ENCODE measurements around the gene HACL1.

The HACL1 gene

GRCh38 chr3:15521573-15521965, 79.8 kb downstream of the HACL1 start, which contains the start of gene COLQ:
Gene COLQ (minus strand): TSS chr3:15521706. CDS start chr3:15521625, 81 bp downstream.
- no peak for DNase-seq

- DNase-seq: no peak
Observed at GRCh38 chr3:15520804-15521572, 80.4 kb downstream of the HACL1 start.

- DNase-seq: no peak
Observed at GRCh38 chr3:15520185-15520584, 81.2 kb downstream of the HACL1 start.

- DNase-seq: no peak
Observed at GRCh38 chr3:15519096-15519495, 82.3 kb downstream of the HACL1 start.

- DNase-seq: no peak
Observed at GRCh38 chr3:15514663-15515340, 86.6 kb downstream of the HACL1 start.

- no peak for DNase-seq
Observed at GRCh38 chr3:15513810-15514662, 87.3 kb downstream of the HACL1 start.

GRCh38 chr3:15513116-15513515, 88.3 kb downstream of the HACL1 start:
- no peak for DNase-seq

- no peak for DNase-seq
Observed at GRCh38 chr3:15512166-15512565, 89.2 kb downstream of the HACL1 start.

- no peak for DNase-seq
Observed at GRCh38 chr3:15511156-15511555, 90.2 kb downstream of the HACL1 start.
